ENCODE results near the gene DENND2D. TPM values are rescaled to one million over a fixed set of nuclear protein-coding genes. Genes with fewer than 3 reads are reported as not detected.

The DENND2D gene
- total RNA-seq, 1 experiment from 2014 or later: 0.11 TPM

- H3K27ac Mint-ChIP-seq: no peak overlapping the region
- no peaks in the 10 kb centered on the region for H3K79me2 ChIP-seq (ENCODE audit: insufficient read depth, low read length)
- no peaks in the 10 kb centered on the region for H3K4me1 ChIP-seq (ENCODE audit: insufficient read depth, low read length)
- no peak overlapping the region for H3K27ac ChIP-seq (ENCODE audit: insufficient read length, low read depth, low read length)
- H3K4me1 Mint-ChIP-seq: no peaks in the 10 kb centered on the region
- no peak overlapping the region for H3T11ph ChIP-seq (ENCODE audit: low read length)
- no peaks in the 10 kb centered on the region for H4K20me1 ChIP-seq (ENCODE audit: control insufficient read depth, insufficient read depth, insufficient read length)
- H3K9me3 ChIP-seq (ENCODE audit: control insufficient read depth, low read depth, low read length): no peaks in the 10 kb centered on the region
- H2BK12ac ChIP-seq (ENCODE audit: insufficient read length, low read depth, low read length): no peak overlapping the region
- no peak for TF ChIP-seq CTCF (conservative IDR thresholded peaks at IDR 0.05)
- DNase-seq: no peak
- H3K56ac ChIP-seq (ENCODE audit: insufficient read length, low read depth, low read length): no peak overlapping the region
- no peak overlapping the region for H2AK5ac ChIP-seq (ENCODE audit: insufficient read length, low read length)
- no peak overlapping the region for H2BK15ac ChIP-seq (ENCODE audit: low read depth, low read length)
- no peaks in the 10 kb centered on the region for H3K27me3 ChIP-seq (ENCODE audit: insufficient read depth, low read length)
- no peak overlapping the region for H4K91ac ChIP-seq (ENCODE audit: insufficient read length, low read depth, low read length)
- no peak overlapping the region for H3K9ac ChIP-seq (ENCODE audit: extremely low read depth, insufficient read length, low read length)
- no peaks in the 10 kb centered on the region for H3K23me2 ChIP-seq (ENCODE audit: insufficient read length, low read depth, low read length, poor library complexity, severe bottlenecking)
- H3K36me3 Mint-ChIP-seq (ENCODE audit: insufficient read depth in 1 of 3, low read depth in 3 of 3): peaks cover 7 to 25% (median 16%) of the 10 kb centered on the region in 3 experiments
- no peak overlapping the region for H3K4ac ChIP-seq (ENCODE audit: low read depth, low read length)
- H2BK20ac ChIP-seq (ENCODE audit: low read depth, low read length, poor library complexity, severe bottlenecking): no peak overlapping the region
- no peak overlapping the region for H3K14ac ChIP-seq (ENCODE audit: insufficient read depth, low read length)
- no peak overlapping the region for H3K18ac ChIP-seq (ENCODE audit: insufficient read length, low read depth, low read length)
- no peak overlapping the region for H4K8ac ChIP-seq (replicated peaks; ENCODE audit: insufficient read length, low read depth, low read length)
- H2AFZ ChIP-seq (ENCODE audit: low read length): no peak overlapping the region
- no peak overlapping the region for H2BK120ac ChIP-seq (ENCODE audit: low read depth, low read length, poor library complexity, severe bottlenecking)
- H3K4me2 ChIP-seq (ENCODE audit: insufficient read depth, insufficient read length, low read length): no peak overlapping the region
- H3K9me3 Mint-ChIP-seq: no peaks in the 10 kb centered on the region
- H3K79me1 ChIP-seq (ENCODE audit: insufficient read depth, low read depth, low read length, poor library complexity, severe bottlenecking): no peaks in the 10 kb centered on the region
- no peak overlapping the region for H2BK5ac ChIP-seq (ENCODE audit: insufficient read length, low read length)
- no peak overlapping the region for H4K5ac ChIP-seq (ENCODE audit: insufficient read length, low read depth, low read length)
- no peaks in the 10 kb centered on the region for H3K27me3 Mint-ChIP-seq (ENCODE audit: low read depth)
- no peak overlapping the region for H3K4me3 Mint-ChIP-seq
- no peak overlapping the region for H3K23ac ChIP-seq (ENCODE audit: insufficient read length, low read depth, low read length)
Measured at GRCh38 chr1:111172463-111172862, 28.0 kb downstream of the DENND2D start.

Measured in H9 (cell line).